HG03378 (cell line): Measurements from ENCODE around the gene CTAGE4.
"Not testable (repeated sequence)": the region's sequence is repeated elsewhere in the genome, so short reads cannot be mapped to it uniquely, and the experiment has no call there.

ENCODE experiments used
- ATAC-seq: cut with Tn5 transposase; IDR thresholded peaks from one replicate; pipeline ENCODE4 v1.9.1; 2021; ENCODE audit warnings: mild to moderate bottlenecking, moderate library complexity; ENCODE audit not compliant: unreplicated experiment

CTAGE4 gene

DNA sequence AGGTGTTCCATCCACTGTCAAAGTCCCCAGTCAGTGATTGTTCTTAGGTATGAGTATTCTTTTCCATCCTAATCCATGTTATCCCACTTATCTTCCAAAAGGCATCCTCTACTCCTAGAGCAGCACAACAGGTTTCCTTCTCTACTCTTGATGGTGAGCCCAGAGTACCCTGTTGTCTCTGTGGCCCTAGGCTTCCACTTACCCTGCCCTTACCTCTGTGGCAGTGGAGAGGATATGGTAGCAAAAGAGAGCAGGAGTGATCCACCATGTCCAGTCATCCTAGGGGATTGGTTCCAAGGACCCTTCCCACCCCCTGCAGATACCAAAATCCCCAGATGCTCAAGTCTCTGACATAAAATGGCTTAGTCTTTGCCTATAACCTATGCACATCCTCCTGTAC, 33.9 kb downstream of the CTAGE4 start:
- not testable (repeated sequence) for ATAC-seq

DNA sequence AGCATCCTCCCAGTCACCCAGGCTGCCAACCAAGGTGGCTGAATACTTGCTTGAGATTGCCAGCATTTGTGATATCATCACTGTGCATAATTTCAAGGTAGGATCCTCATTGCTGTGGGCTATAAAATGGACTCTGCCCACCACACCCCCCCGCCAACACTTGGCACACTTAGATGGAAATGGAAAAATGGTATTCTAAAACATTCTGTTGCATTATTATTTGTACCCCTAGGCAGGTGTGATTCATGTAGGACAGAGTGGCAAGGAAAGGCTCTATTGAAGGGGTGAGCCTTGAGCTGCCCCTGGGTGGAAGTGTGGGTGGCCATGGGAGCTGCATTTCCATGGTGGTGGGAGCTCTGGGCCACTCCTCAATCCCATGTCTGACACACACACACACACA, 35.3 kb downstream of the CTAGE4 start:
- not testable (repeated sequence) for ATAC-seq

DNA sequence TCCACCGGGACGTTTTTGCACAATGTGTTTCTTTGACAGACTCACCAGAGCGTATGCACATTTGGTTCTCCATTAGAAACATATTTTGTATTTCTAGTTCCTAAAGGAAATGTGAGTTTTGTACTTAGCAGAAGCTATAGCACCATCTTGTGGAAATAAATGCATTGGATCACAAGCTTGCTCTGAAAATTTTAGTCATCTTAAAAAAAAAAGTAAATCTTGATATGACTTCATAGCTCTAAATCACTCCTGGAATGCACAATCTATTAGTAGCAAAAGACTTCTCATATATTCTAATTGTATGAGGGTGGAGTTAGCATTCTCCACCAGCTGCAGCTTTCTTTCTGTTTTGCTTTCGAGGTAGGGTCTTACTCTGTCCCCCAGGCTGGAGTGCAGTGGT, 35.9 kb downstream of the CTAGE4 start:
- not testable (repeated sequence) for ATAC-seq

DNA sequence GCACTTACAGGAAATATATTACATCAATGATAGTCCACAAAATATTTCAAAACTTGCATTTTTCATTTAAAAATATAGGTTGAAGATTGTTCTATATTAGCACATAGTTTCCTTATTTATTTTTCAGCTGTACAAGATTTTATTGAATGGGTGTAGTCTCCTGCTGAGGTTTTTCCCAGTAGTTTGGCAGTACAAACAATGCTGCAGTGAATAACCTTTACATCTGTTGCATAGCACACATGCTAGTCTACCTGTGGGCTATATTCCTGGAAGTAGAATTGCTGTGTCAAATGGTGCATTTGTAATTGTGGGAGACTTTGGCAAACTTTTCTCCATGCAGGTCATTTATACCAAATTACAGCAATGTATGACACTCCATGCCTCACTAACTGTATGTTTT, 37.3 kb downstream of the CTAGE4 start:
- not testable (repeated sequence) for ATAC-seq

- not testable (repeated sequence) for ATAC-seq
Measured at GRCh38 chr7:144223675-144224074, 40.4 kb downstream of the CTAGE4 start.

DNA sequence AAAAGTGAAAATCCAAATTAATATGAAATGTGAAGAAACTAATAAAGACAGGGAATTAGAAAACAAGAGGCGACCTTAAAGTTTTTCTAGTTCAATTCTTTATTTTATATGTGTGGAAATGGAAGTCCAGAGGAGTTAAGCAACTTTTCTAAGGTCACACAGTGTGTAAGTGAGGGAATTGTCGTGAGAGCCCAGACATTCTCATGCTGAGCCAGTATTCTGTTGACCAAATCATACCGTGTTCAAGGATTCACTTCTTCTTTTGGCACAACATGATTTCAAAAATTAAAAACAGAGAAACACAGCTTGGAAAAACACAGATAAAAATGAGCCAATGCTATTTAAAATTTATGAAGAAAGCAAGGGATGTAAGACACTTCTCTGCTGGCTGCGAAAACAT, 43.6 kb downstream of the CTAGE4 start:
- ATAC-seq, result not testable (repeated sequence)

DNA sequence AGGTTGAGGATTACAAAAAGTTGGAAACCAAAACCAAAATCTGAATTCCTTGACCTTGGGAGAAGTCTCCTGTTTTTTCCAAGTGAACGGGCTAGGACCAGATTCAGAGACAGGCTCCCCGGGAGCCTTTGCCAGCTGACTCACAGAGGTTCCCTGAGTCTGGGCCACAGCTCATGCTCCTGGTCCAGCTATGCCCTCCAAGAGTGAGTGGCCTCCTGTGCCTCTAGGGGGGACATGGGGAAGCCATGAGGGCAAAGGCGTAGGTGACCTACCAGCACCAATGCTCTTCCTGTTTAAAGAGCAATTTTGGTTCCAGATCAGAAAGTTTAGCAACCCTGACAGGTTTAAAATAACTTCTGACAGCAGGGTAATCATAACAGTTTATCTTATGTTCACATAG, 45.5 kb downstream of the CTAGE4 start:
- ATAC-seq, result not testable (repeated sequence)

DNA sequence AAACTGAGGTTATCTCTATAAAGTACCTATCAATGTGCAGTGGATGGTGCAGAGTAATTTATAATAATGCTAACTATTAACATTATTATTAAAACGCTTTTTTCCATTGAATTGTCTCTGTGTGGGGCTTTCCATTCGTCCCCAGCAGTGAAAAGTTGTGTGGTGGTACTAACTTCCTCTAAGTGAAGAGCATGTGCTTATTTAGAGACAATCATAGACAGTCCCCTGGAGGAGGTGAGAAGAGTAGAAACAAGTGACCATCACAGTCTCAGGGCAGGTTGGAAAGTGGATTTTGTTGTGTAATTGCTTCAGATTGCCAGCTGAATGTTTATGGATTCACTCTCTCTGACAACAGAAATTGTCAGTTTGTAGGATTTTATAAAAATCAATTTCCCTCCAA, 47.8 kb downstream of the CTAGE4 start:
- ATAC-seq, result not testable (repeated sequence)

DNA sequence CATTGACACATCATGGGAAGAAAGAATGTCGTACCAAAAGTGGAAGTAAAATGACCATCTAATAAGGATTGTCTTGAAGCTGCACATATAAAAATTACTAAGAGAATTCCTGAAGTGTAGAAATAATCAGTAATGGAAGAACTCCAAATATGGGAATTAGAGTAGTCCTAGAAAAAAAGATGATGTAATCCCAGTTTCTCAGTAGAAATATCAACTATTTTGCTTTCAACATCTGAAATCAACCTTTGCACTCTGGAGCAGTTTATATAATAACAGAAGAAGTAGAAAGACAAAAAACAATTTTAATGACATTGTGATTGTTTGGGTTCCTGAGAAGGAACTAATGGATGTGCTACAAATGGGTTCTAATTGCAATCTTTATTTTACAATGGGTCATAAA, 49.8 kb downstream of the CTAGE4 start:
- not testable (repeated sequence) for ATAC-seq
